LNCAP (cell line): ENCODE data around the gene STEAP1B.

Experiments used
- TF ChIP-seq, protein P1 (sequence below): fragments of 450-650 bp; IDR thresholded peaks from 2 replicates; pipeline ENCODE4 v1.5.1; 2017; ENCODE audit warnings: mild to moderate bottlenecking

Gene STEAP1B

DNA sequence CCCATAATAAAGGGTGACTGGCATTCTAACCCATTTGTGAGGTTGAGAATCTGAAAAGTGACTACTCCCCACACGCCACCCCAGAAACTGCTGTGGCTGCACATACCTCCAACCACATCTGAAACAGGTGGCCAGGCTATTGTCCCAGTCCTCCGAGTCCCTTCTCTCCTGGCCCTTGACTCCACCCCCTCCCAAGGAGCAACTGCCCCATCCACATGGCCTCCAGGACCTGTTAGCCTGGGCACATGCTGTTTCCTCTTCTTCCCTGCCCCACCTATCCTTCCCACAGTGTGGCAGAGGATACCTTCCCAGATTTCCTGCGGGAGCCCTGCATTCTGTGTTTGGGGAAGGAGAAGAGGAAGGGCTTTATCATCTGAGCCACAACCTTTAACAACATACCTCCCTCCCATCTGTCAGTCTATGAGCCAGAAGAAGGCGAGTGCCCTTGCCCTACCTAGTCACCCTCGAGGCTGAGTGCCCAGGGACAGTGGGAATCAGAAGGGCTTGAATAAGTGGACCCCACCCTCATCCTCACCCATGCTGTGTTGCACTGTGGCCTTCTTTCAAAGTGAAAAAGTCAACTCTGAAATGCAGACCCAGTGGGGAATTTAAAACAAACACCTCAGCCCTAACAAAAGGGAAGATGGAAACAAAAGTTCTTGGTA is 11.9 kb downstream of the STEAP1B start:
- TF ChIP-seq, protein P1, sequence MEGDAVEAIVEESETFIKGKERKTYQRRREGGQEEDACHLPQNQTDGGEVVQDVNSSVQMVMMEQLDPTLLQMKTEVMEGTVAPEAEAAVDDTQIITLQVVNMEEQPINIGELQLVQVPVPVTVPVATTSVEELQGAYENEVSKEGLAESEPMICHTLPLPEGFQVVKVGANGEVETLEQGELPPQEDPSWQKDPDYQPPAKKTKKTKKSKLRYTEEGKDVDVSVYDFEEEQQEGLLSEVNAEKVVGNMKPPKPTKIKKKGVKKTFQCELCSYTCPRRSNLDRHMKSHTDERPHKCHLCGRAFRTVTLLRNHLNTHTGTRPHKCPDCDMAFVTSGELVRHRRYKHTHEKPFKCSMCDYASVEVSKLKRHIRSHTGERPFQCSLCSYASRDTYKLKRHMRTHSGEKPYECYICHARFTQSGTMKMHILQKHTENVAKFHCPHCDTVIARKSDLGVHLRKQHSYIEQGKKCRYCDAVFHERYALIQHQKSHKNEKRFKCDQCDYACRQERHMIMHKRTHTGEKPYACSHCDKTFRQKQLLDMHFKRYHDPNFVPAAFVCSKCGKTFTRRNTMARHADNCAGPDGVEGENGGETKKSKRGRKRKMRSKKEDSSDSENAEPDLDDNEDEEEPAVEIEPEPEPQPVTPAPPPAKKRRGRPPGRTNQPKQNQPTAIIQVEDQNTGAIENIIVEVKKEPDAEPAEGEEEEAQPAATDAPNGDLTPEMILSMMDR, result no peak

DNA sequence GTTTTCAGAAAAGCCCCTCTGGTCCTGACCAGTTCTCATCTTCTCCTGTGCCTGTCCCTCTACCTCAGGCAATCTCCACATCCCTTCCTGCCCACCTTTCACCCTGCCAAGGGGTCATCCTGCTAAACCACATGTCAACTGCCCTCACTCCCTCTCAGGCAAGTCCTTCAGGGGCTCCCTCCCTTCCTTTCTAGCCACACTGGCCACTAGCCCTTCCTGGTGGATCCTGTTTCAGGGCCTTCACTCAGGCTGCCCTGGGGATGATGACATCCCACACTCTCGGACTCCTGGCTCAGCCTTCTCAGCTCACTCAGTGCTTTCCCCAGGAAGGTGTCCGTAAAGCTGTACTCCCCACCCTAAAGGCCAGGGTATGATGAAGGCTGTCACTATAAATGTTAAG is 13.4 kb downstream of the STEAP1B start:
- TF ChIP-seq, protein P1, result no peak

DNA sequence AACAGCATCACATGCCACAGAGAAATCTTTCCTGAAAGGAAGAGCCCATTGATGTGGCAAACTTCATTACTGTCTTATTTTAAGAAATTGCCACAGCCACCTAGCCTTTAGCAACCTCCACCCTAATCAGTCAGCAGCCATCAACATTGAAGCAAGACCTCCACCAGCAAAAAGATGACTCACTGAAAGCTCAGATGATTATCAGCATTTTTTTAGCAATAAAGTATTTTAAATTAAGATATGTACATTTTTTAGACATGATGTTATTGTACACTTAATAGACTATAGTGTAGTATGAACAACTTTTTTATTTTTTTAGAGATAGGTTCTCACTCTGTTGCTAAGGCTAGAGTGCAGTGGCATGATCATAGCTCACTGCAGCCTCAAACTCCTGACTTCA is 14.8 kb downstream of the STEAP1B start:
- TF ChIP-seq, protein P1, result no peak

DNA sequence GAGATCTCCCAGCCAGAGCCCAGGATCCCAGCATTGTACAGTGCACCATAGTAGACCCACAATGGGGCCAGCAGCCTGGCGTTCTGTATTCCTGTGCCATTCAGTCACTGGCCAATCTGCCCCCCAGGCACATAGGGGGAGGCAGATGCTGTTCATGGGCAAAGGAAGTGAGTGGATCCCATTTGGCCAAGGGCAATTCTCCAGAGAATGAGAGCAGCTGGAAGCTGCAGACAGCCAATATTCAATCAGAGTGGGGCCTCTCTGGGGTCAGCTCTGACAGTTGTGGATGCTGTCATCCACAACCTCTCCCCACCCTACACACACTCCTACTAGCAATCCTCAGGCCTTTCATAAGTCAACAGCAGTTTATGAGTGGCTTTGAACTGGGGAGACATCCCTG is 17.5 kb downstream of the STEAP1B start:
- TF ChIP-seq, protein P1, result no peak

DNA sequence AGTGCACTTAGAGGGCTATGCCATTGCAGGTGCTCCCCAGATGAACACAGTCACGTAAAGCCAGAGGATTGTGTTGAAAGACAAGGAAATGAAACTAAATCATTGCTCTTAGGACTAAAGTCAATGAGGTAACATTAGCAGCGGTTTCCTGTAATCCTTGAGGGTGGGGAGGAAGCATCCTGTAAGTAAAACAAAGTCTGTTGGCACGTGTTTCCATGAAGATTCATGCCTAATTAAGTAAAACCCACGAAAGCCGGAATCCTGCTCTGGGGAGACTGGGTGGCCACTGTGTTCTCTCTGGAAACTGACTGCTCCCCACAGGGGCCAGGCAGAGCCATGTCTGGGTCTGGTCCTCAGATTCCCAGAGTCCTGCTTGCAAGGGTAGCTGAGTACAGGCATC is 18.3 kb downstream of the STEAP1B start:
- TF ChIP-seq, protein P1, result no peak

DNA sequence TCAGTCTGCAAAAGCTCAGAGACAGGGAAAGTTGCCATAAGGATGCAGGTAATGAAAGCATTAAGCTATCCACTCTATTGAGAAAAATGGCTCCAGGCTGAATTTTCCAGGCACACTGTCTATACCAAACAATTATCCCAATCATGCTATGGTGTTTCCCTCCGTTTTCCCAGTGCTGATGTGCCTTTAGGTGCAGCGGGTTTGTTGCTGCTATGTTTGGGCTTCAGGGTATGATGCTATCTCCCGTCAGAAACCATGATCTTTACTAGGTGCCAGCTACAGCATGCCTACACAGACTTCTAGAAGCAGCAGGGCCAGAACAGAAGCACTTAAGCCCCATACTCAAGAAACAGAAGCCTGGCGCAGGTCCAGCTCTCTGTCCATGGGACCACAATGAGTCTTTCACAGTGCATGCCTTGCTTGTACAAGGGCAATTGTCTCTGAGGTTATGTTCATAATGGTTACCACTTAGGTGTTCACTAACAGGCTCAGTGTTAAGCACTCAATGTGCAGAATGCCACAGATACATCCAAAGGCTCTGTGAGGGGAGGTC is 19.4 kb downstream of the STEAP1B start:
- TF ChIP-seq, protein P1, result no peak

DNA sequence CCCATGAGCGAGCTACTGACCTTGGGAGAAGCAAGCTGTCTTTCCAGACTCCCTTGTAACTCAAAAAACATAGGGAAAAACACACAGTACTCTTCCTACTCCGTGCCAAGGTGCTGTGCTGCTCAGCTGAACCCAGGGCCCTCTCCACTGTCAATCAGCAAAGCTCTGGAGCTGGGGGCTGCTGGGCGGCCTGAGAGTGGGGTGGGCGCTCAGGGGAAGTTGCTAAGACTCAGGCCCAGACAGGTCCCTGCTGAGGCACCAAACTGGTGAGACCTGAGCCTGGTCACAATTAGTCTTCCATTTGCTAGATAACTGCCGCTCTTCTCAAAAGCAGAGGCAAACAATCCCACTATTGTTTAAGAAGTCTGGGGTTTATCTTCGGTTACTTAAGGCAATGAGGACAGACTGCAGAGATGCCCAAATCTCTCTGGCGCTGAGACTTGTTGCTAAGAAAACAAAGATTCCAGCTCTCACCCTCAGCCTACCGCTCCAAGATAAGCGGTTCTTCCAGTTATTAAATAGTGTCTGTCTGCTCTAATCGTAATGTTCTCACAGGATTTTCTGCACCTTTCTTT is 22.0 kb downstream of the STEAP1B start:
- TF ChIP-seq, protein P1, result no peak
